Stimulated activated CD4-positive, alpha-beta T cell treated with anti-CD3 and anti-CD28 coated beads, TNF-alpha, amount 100 ng/mL, for 4 hours (primary cell): ENCODE measurements around the gene AHRR.
"Not testable (repeated sequence)": the region's sequence is repeated elsewhere in the genome, so short reads cannot be mapped to it uniquely, and the experiment has no call there.

Experiments
- DNase-seq, 3 experiments: peaks; one replicate each; pipeline ENCODE4 v3.0.0-alpha.2; 2020; ENCODE audit warnings: low read depth in 3 of 3

Gene AHRR

GRCh38 chr5:378301-378891 is 56.9 kb downstream of the AHRR start:
- DNase-seq = no peak

GRCh38 chr5:378976-379742 is 57.6 kb downstream of the AHRR start:
- DNase-seq = no peak

GRCh38 chr5:380701-381309 is 59.3 kb downstream of the AHRR start:
- no peak for DNase-seq

GRCh38 chr5:383066-383465 is 61.6 kb downstream of the AHRR start:
- DNase-seq = no peak

- DNase-seq = no peak
Observed at GRCh38 chr5:383621-384020, 62.1 kb downstream of the AHRR start.

- DNase-seq = not testable (repeated sequence)
Observed at GRCh38 chr5:384576-384975, 63.1 kb downstream of the AHRR start.

GRCh38 chr5:385321-385720 is 63.8 kb downstream of the AHRR start:
- no peak for DNase-seq

- no peak for DNase-seq
Observed at GRCh38 chr5:386432-387341, 65.2 kb downstream of the AHRR start.

- no peak for DNase-seq
Observed at GRCh38 chr5:387491-388265, 66.2 kb downstream of the AHRR start.

- no peak for DNase-seq
Observed at GRCh38 chr5:388266-389196, 67.0 kb downstream of the AHRR start.

- DNase-seq = no peak
Observed at GRCh38 chr5:389197-389821, 67.8 kb downstream of the AHRR start.

- no peak for DNase-seq
Observed at GRCh38 chr5:389891-390622, 68.5 kb downstream of the AHRR start.

GRCh38 chr5:390623-391491 is 69.3 kb downstream of the AHRR start:
- no peak for DNase-seq

GRCh38 chr5:392431-392988 is 71.0 kb downstream of the AHRR start:
- DNase-seq = peak; percentile 50 to 61 (median 51)

- DNase-seq = no peak
Observed at GRCh38 chr5:393846-394275, 72.3 kb downstream of the AHRR start.

GRCh38 chr5:394671-395155 is 73.2 kb downstream of the AHRR start:
- no peak for DNase-seq

GRCh38 chr5:395156-395920 is 73.8 kb downstream of the AHRR start:
- no peak for DNase-seq
